Renal pelvis (tissue), 4 donors: ENCODE results near the gene LITAF. TPM values are rescaled to one million over a fixed set of nuclear protein-coding genes. Genes with fewer than 3 reads are reported as not detected.

Source experiments
- DNase-seq: peaks from one replicate; pipeline ENCODE4 v3.0.0-alpha.2; 2013
- polyA plus RNA-seq, 3 donors: library from polyadenylated mRNA; unstranded; fragments of 120-200 nt; gene quantifications; one replicate each; pipeline ENCODE4 v1.2.1, GENCODE V29; 2013; ENCODE audit not compliant: insufficient read length in 3 of 3

Gene LITAF
- polyA plus RNA-seq, 3 donors: 99.4 to 104 (median 103) TPM

GRCh38 chr16:11557801-11558200, 28.9 kb downstream of the LITAF start:
- no peak for DNase-seq

DNA sequence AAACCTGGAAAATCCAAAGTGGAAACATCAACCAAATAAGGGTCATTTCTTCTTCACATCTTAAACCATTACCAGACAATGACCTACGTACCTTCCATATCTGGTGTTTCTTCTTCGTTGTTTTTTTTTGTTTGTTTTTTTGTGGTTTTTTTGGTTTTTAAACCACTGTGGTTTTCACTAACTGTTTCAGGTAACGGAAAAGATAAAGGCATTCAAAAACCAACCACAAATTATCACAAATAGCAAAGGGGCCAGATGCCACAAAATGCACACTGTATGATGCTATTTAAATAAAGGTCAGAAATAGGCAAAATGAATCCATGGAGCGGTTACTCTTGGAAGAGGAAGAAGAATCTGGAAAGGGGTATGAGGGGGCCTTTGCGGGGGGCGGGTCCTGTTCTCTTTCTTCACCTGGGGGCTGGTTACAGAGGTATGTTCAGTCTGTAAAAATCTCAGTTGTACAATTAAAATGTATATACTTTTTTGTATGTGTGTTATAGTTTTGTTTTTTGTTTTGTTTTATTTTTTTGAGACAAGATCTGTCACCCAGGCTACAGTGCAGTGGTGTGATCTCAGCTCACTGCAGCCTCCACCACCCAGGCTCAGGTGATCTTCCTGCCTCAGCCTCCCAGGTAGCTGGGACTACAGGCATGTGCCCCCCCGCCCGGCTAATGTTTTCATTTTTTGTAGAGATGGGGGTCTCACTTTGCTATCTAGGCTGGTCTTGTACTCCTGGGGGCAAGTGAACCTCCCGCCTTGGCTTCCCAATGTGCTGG, 29.6 kb downstream of the LITAF start:
- DNase-seq: no peak

- DNase-seq: no peak
Observed at GRCh38 chr16:11556214-11556819, 30.4 kb downstream of the LITAF start.

DNA sequence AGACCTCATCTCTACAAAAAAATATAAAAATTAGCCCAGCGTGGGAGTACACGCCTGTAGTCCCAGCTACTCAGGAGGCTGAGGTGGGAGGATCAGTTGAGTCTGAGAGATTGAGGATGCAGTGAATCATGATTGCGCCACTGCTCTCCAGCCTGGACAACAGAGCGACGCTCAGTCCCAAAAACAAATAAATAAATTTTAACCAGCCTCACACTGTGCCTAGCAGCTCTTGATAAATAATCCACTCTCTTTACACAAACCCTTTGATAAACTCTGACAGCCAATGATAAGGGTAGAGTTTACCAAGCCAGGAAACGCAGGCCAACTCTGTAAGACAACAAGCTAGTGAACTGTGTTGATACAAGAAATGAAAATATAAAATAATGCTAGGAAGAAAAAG, 32.7 kb downstream of the LITAF start:
- DNase-seq: no peak

GRCh38 chr16:11553371-11553770, 33.3 kb downstream of the LITAF start:
- no peak for DNase-seq

DNA sequence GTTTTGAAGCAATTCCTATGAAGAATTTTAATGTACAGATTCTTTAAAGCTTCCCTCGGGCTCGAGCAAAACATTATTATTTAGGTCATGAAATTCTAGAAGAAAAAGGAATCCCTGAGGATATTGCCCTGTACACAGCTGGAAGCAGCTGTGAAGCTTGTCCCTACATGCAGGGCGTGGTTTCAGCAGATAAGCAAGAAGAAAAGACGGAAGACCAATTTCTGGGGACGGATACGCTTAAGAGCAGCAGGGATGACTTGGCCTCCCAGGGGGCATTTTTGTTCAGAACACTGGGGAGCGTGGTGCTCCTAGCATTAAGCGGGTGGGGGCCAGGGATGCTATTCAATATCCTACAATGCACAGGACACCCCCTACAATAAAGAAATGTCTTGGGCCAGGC, 34.3 kb downstream of the LITAF start:
- peak; percentile 67 for DNase-seq

GRCh38 chr16:11551842-11552241, 34.9 kb downstream of the LITAF start:
- DNase-seq: no peak

- no peak for DNase-seq
Observed at GRCh38 chr16:11550791-11551498, 35.8 kb downstream of the LITAF start.

DNA sequence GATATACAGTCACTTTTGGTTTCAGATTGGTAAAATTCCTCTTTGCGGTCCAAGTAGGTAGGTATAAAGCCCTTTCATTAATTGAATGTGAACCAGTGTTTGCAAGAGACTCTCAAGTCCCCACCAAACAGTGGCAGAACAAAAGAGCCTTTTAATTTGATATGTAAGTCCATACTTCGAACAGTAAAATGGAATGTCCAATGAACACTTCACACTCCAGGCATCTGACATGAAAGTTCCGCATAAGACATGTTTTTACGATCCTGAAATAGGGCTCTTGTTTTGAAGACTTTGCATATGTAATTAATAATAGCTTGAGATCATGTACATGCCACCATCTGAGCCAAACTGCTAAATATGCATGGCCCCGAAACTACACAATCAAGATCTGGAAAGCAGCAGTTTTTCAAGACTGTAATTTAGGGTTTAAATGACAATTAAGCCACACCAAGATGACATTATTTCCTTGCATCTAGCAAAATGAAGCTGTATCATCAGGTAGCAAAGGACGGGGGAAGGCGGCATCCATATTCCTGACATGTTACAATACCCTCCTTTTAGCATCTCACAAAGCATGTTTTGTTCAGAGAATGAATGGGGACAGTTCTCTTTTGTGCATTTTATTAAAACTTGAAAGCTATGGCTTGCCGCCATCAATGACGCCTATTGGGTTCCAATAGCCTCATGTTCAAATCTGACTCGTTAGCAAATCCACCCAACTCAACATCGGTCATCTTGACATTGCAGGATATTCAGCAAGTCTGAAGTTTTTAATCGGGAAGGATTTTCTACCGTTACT, 39.4 kb downstream of the LITAF start:
- DNase-seq: no peak

DNA sequence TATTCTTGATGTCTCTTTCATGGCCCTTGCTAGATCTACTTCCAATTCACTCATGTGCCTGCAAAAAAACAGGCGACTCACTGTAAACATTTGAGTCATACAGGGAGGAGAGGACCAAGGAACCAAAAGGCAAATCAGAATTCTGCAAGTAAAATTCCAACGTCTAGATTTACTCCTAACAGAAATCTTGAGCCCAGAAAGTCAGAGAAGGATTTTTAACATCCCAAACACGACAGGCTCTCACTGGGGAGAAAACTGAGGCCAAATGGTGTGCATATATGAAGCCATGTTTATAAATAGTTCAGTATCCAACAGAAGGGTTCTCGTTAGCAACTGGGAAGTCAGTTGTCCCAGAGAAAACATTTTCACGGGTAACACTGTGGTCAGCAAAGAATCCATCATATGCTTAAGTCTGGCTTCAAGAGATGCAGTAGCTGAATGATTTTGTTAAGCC, 40.1 kb downstream of the LITAF start:
- no peak for DNase-seq

- no peak for DNase-seq
Observed at GRCh38 chr16:11543661-11544393, 42.9 kb downstream of the LITAF start.

DNA sequence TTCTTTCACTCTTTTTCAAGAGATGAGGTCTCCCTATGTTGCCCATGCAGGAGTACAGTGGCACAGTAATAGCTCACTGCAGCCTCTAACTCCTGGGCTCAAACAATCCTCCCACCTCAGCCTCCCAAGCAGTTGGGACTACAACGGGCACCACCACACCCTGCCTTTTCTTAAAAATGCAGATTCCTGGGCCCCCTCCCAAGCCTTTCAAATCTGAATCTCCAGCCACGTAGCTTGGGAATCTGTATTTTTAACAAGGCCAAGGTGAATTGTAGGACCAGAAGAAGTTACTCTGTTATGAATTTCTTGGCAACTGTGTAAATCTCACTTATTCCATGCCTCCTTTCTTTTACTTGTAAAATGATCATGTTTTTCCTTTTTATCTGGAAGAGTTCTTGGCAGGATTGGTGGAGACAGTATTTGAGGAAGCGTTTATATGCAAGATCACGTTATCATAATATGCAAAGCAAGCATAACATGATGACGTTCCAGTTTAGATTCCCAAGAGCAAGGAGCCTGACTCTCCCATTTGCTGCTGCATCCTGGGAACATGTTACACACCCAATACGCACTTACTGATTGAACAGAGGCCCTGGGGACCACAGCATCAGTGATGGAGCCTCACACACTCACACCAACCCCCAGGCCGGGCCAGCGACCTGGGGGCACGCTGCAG, 44.5 kb downstream of the LITAF start:
- no peak for DNase-seq

DNA sequence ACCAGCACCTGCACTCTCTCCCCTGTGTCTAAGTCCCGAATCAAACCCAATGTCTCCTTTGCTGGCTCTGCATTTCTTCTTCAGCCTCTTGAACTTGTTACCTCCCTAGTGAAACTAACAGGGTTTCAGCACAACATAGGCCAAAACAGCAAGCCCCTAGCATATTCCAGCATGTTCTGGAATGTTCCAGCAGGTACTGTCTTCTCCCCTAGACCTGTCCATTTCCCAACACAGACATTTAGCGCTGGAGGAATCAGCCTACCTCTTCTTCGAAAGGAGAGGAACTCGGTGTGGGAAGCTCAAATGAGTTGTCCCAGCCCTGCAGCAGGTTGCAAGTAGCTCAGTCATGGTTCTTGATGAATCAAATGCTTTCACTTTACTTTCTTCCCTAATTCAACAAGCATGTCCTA, 47.1 kb downstream of the LITAF start:
- DNase-seq: no peak

DNA sequence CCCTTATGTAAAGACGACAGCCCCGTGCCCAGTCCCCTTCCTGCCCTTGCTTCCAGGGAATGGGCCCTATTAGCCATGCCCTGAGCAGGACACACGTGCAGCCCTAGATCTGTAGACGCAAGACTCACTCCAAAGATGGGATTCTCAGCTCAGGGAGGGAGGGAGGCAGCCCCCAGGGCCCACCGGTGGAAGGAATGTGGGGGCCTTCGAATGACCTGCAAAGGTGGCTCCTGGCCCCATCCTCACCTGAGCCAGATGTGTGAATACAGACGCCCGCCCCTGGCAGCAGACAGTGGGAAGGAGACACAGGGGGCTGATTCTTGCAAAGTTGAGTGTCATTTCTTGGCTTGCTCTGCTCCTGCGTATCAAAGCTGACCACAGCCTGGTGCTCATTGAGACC, 47.8 kb downstream of the LITAF start:
- no peak for DNase-seq

- no peak for DNase-seq
Observed at GRCh38 chr16:11536104-11536866, 50.4 kb downstream of the LITAF start.

DNA sequence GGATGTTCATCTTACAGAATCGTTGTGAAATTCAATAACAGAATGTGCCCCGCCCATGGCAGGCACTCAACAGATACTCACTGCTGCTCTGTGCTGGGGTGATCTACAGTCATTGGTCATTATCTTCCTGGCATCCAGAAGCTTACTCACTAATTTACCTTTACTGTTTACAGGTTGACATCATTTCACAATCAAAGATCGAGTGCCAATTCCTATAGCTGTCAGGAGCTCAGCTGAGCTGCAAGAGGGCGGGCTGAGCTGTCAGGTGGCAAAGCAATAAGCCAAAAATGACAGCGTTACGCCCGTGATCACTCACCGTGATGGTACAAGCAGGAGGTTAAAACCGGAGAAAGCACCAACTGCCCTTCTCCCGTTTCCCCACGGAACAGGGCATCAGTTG, 51.2 kb downstream of the LITAF start:
- no peak for DNase-seq

- DNase-seq: no peak
Observed at GRCh38 chr16:11534262-11534661, 52.5 kb downstream of the LITAF start.

GRCh38 chr16:11533588-11533987, 53.1 kb downstream of the LITAF start:
- no peak for DNase-seq

- no peak for DNase-seq
Observed at GRCh38 chr16:11530171-11530940, 56.4 kb downstream of the LITAF start.
